DND-41 (cell line): ENCODE results near the gene MALL.
"Not testable (repeated sequence)": the region's sequence is repeated elsewhere in the genome, so short reads cannot be mapped to it uniquely, and the experiment has no call there.

Experiments used
- CTCF ChIP-seq: IDR thresholded peaks from 2 replicates; pipeline ENCODE4 v1.5.1; 2012; ENCODE audit warnings: borderline replicate concordance, low read length, moderate library complexity, mild to moderate bottlenecking; ENCODE audit not compliant: poor library complexity, severe bottlenecking; ENCODE audit errors: extremely low read depth
- EZH2 ChIP-seq: IDR thresholded peaks from 3 replicates; pipeline ENCODE4 v1.6.1; 2012; ENCODE audit warnings: borderline replicate concordance, low read depth, mild to moderate bottlenecking, moderate library complexity, low read length, inconsistent platforms; ENCODE audit not compliant: severe bottlenecking

DNA sequence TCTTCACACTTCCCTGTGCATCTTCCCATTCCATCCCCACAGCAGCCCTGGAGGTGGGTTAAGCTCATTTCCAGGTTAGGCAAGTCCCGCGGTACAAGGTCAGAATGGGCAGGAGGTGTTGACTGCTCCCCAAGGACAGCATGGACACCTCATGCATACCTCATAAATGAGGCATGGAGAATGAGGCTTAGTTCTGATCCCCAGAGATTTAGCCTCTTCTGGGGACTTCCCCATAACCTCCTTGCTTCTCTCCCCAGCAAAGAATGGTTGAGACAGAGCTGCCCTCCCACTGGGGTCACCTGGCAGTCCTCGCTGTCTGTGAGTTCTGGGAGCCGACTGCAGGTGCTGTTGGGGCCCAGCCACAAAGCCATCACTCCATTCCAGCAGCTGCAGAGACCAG is 68.4 kb downstream of the MALL start:
- TF ChIP-seq EZH2, CTCF: not testable (repeated sequence)
